HG03135 (cell line): ENCODE results near the gene PSMD9.
"Not testable (repeated sequence)": the region's sequence is repeated elsewhere in the genome, so short reads cannot be mapped to it uniquely, and the experiment has no call there.

Source experiments
- ATAC-seq: cut with Tn5 transposase; IDR thresholded peaks from one replicate; pipeline ENCODE4 v1.9.1; 2021; ENCODE audit warnings: mild to moderate bottlenecking, moderate library complexity; ENCODE audit not compliant: unreplicated experiment

Gene PSMD9

DNA sequence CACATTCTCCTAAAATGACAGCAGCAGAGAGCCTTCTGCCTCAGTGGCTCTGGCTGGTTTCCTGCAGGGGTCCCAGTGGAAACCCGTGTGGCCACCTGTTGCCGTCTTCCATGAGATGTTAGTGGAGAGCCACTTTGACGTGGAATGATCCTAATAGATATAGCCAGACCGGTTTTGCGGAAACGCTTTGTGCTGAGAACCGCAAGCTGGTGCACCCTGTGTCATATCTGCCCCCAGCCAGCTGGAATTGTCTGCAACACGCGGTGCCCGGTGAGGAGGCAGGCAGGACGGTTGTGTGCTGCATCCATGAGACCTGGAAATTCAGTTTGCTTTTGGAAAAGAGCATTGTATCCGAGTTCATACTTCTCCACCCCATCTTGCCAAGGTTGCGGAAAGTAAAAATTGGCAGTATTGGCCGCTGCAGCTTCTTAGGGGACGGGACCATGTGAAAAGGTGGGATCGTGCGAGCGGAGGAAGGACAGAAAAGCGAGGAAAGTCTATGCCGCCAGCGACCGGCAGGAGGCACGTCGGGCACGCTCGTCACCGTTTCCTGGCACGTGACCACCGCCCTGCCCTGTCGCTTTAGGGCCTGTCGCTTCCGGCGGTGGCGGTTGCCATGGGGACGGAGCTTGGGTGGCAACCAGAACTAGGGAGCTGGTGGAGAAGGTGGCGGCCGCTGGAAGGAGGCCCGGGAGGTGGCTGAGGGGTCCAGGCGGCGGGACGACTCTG lies 29.5 kb downstream of the PSMD9 start, which contains the start of gene CFAP251:
Gene CFAP251, plus strand, starts transcription at position 643 of the 729 bp plus-strand sequence. CDS start 2,714 bp downstream, outside the sequence.
- peak; percentile 94 for ATAC-seq

GRCh38 chr12:121918679-121919038 lies 30.1 kb downstream of the PSMD9 start:
- peak; percentile 34 for ATAC-seq

DNA sequence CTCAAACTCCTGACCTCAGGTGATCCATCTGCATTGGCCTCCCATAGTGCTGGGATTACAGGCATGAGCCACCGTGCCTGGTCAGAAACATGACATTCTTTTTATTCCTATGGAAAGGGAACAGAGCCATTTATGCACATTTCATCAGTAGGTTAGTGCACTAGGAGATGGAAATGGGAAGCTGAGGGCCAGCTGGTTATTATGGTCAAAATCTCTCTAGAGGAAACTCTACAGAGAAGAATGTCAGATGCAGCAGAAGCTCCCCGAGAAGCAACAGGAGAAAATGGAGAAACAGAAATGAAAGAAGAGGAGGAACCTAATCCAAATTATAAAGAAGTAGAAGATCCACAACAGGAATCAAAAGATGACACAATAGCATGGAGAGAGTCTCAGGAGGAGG lies 32.5 kb downstream of the PSMD9 start:
- no peak for ATAC-seq

DNA sequence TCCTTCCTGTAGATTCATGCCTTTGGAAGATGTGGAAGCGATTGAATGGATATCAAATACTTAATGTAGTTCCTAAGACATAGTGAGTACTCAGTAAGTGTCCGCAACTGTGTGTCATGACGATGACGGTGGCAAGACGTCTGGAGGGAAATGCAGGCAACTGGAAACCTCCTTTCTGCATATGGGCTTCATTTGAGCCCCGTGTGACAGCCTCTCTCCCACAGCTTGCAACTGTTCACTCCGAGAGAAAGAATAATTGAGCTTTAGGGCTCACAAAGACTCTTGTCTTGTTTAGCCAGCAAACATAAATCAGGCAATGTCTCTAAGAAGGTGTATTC lies 36.7 kb downstream of the PSMD9 start:
- ATAC-seq: no peak

GRCh38 chr12:121926874-121927706 lies 38.5 kb downstream of the PSMD9 start:
- no peak for ATAC-seq

GRCh38 chr12:121927813-121928212 lies 39.2 kb downstream of the PSMD9 start:
- no peak for ATAC-seq

DNA sequence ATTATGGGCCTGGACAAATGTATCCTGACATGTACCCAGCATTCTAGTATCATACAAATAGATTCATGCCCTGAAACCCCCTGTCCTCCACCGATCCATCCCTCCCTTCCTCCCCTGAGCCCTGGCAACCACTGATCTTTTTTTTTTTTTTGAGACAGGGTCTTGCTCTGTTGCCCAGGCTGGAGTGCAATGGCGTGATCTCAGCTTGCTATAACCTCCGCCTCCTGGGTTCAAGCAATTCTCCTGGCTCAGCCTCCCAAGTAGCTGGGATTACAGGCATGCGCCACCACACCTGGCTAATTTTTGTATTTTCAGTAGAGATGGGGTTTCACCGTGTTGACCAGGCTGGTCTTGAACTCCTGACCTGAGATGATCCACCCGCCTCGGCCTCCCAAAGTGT lies 41.0 kb downstream of the PSMD9 start:
- ATAC-seq: not testable (repeated sequence)

GRCh38 chr12:121930862-121931261 lies 42.3 kb downstream of the PSMD9 start:
- no peak for ATAC-seq

DNA sequence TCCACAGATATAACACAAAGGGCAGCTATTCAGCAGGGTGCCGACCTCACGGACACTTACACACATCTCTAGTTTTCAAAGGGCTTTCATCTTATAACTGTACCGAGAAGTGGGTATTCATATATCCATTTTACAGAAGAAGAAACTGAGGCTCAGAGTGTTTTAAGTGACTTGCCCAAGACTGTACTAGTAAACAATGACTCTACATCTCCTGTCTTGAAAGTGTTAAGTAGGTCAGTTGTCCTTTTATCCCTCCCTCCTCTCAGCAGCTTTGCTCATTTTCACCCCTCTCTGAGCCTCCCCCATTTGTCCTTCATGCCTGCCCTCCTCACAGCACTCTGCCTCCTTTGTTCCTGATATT lies 43.6 kb downstream of the PSMD9 start:
- no peak for ATAC-seq

- ATAC-seq: no peak
These were observed 44.4 kb downstream of the PSMD9 start for GRCh38 chr12:121932914-121933521.

- ATAC-seq: no peak
These were observed 45.1 kb downstream of the PSMD9 start for GRCh38 chr12:121933522-121934308.

DNA sequence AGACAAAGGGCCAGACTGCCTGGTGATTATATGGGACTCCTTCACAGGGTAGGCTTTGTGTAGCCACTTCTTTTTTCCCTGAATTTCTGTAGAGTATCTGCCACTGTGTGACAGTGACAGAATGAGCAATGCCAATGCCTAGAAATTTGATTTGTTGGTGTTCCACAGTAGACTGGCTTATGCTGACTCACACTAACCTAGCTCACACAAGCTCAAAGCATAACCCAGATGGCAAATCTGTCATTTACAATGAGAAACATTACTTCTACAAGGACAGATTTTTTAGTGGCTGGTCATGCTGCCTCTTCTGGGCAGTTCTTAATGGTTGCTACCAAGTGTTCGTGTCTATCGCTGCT lies 45.7 kb downstream of the PSMD9 start:
- no peak for ATAC-seq

GRCh38 chr12:121937654-121938053 lies 49.1 kb downstream of the PSMD9 start:
- ATAC-seq: no peak

- ATAC-seq: no peak
These were observed 50.6 kb downstream of the PSMD9 start for GRCh38 chr12:121939186-121939585.

DNA sequence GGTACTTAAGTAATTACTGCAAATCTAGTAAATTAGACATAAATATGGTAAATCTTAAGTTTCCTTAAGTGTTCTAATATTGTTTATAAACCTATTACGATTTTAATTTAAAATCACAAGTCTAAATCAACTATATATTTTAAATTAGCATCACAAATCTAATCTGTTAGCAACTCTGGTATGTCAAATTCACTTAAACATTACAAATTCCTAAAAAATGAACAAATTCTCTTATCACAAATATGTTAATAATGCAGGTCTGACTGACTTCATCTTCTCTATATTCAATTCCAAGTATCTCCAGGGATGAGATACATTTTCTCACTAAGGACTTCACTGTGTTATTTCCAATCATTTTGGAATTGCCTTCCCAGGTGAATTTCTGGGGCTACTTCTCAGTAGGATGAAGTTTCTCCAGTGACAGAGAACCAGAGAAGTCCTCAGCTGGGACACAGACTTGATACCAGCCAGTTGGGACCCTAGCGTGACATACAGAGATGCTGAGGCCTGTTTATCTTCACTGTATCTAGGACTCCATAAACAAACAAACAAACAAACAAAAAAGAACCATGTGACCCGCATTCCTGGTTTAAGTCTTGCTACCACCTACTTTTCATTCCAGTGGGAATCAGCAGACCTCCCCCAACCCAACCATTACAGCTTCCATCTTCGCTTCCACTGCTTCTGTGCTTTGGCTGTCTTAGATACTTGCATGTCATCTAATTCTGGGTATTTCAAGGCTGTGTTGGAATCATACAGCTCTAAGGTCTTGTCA lies 51.6 kb downstream of the PSMD9 start:
- ATAC-seq: no peak

DNA sequence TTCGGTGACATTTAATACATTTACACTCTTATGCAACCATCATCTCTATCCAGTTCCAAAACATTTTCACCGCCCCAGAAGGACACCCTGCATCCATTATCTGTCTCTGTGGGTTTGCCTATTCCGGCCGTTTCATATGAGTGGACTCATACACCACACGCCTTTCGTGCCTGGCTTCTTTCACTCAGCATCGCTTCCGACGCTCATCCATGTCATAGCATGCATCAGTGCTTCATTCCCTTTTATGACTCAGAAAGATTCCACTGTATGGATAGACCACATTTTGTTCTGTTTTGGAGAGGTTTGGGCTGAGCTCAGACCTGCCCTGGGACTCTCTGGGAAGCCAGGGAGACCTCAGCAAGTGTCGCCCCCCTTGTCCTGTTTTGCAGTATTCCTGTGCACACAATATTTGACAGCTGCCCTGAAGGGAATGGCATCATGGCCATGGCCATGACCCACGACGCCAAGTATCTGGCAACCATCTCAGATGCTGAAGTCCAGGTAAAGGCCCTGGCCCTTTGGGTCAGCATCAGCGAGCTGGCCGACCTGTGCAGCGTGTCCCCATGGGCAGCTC lies 53.6 kb downstream of the PSMD9 start:
- no peak for ATAC-seq

GRCh38 chr12:121943926-121944325 lies 55.3 kb downstream of the PSMD9 start:
- no peak for ATAC-seq

DNA sequence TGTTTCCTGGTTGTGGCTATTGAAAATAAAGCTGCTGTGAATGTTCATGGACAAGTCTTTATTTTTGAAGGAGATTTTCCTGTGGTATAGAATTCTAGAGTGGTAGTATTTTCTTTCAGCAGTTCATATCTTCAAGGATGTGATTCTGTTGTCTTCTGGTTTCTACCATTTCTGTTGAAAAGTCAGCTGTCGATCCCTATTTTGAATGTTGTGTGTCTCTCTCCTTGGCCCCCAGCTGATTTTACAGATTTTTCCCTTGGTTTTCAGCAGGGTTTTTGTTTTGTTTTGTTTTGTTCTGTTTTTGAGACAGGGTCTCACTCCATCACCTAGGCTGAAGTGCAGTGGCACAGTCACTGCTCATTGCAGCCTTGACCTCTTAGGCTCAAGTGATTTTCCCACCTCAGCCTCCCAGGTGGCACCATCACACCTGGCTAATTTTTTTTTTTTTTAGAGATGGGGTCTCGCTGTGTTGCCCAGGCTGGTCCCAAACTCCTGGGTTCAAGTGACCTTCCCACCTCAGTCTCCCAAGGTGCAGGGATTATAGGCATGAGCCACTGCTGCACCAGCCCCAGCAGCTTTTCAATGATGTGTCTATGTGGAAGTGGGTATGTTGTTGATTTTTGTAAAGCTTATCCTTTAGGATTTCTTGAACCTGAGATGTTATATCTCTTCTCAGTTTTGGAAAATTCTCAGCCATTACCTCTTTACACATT lies 57.9 kb downstream of the PSMD9 start:
- ATAC-seq: no peak

- no peak for ATAC-seq
These were observed 59.4 kb downstream of the PSMD9 start for GRCh38 chr12:121947981-121948380.
